Measurements from ENCODE around the gene FDX1. TPM values are rescaled to one million over a fixed set of nuclear protein-coding genes. Genes with fewer than 3 reads are reported as not detected.

The FDX1 gene
- total RNA-seq, 1 experiment from 2014 or later, result 14.5 TPM

GRCh38 chr11:110468121-110468520, 38.4 kb downstream of the FDX1 start:
- CTCF ChIA-PET, result interaction anchor here (0.7 to 1.6 kb wide), 3 partner anchors 10 to 793 kb away, joined by 3 to 4 read pairs (median 4); no protein-coding TSS in a partner anchor
- POLR2A ChIA-PET, result no interaction called here
- no peak overlapping the region for H2AFZ ChIP-seq (ENCODE audit: low read depth, low read length, poor library complexity, severe bottlenecking)
- no peak for ATAC-seq
- no TSS peak for BruUV-seq (replicated peaks)
- H3K79me2 ChIP-seq (ENCODE audit: insufficient read depth, low read length), result no peaks in the 10 kb centered on the region
- no peak for TF ChIP-seq SRF (IDR thresholded peaks at IDR 0.05; ENCODE audit: low read depth)
- no peak for TF ChIP-seq SP1 (IDR thresholded peaks at IDR 0.05; ENCODE audit: low read depth)
- no peak for TF ChIP-seq ZFX (IDR thresholded peaks at IDR 0.05)
- no peak for TF ChIP-seq ATF3 (IDR thresholded peaks at IDR 0.05)
- no peak for TF ChIP-seq FOSL1 (IDR thresholded peaks at IDR 0.05; ENCODE audit: low read depth)
- no peak overlapping the region for H3K27ac ChIP-seq (ENCODE audit: low read depth, low read length)
- H3K4me1 ChIP-seq (ENCODE audit: control insufficient read depth in 1 of 2, insufficient read depth in 2 of 2, low read length in 2 of 2), result peaks cover 3 to 15% of the 10 kb centered on the region in 2 experiments; a peak in 3 of 4 replicates
- intact Hi-C loops (cut with micrococcal nuclease), result no loop called here
- H3K9me3 ChIP-seq (ENCODE audit: control insufficient read depth in 1 of 2, insufficient read depth in 1 of 2, low read depth in 1 of 2, low read length in 2 of 2), result no peaks in the 10 kb centered on the region
- H3K9ac ChIP-seq (ENCODE audit: low read length), result no peak overlapping the region
- no peaks in the 10 kb centered on the region for H3K9me2 ChIP-seq (ENCODE audit: insufficient read depth)
- no peak overlapping the region for H3K4me3 ChIP-seq (replicated peaks in 1 of 2; ENCODE audit: low read depth in 1 of 2, low read length in 2 of 2)
- H3K27me3 ChIP-seq (ENCODE audit: insufficient read depth, low read length), result no peaks in the 10 kb centered on the region
- no peaks in the 10 kb centered on the region for H3K36me3 ChIP-seq (ENCODE audit: control insufficient read depth in 1 of 2, insufficient read depth in 2 of 2, low read length in 2 of 2)
- no peak overlapping the region for H3K4me2 ChIP-seq (ENCODE audit: low read length)
- RAD21 ChIA-PET (ENCODE audit: low non-redundant PET in 1 of 2, low total read pairs in 2 of 2, uncharacterized antibody in 2 of 2, unreplicated experiment in 2 of 2), result no interaction called here
- DNase-seq (ENCODE audit: low read depth, low spot score), result no peak
- H4K20me1 ChIP-seq (ENCODE audit: insufficient read depth), result no peaks in the 10 kb centered on the region

GRCh38 chr11:110469127-110469526, 39.4 kb downstream of the FDX1 start:
- RAD21 ChIA-PET (ENCODE audit: low non-redundant PET in 1 of 2, low total read pairs in 2 of 2, uncharacterized antibody in 2 of 2, unreplicated experiment in 2 of 2), result no interaction called here
- no peaks in the 10 kb centered on the region for H3K36me3 ChIP-seq (ENCODE audit: control insufficient read depth in 1 of 2, insufficient read depth in 2 of 2, low read length in 2 of 2)
- H3K79me2 ChIP-seq (ENCODE audit: insufficient read depth, low read length), result no peaks in the 10 kb centered on the region
- no peak for TF ChIP-seq ZBTB33 (IDR thresholded peaks at IDR 0.05; ENCODE audit: extremely low read depth, insufficient replicate concordance, low read length)
- TF ChIP-seq SP1 (IDR thresholded peaks at IDR 0.05; ENCODE audit: low read depth), result no peak
- TF ChIP-seq SIN3A (IDR thresholded peaks at IDR 0.05; ENCODE audit: low read depth), result no peak
- no peak for TF ChIP-seq EGR1 (IDR thresholded peaks at IDR 0.05; ENCODE audit: low read depth)
- TF ChIP-seq CBX3 (IDR thresholded peaks at IDR 0.05; ENCODE audit: low read depth), result no peak
- TF ChIP-seq ATF3 (IDR thresholded peaks at IDR 0.05), result no peak
- TF ChIP-seq FOSL1 (IDR thresholded peaks at IDR 0.05; ENCODE audit: low read depth), result no peak
- no peak overlapping the region for H3K27ac ChIP-seq (ENCODE audit: low read depth, low read length)
- BruUV-seq (replicated peaks), result no TSS peak
- no peaks in the 10 kb centered on the region for H3K9me3 ChIP-seq (ENCODE audit: control insufficient read depth in 1 of 2, insufficient read depth in 1 of 2, low read depth in 1 of 2, low read length in 2 of 2)
- no peak overlapping the region for H3K4me2 ChIP-seq (ENCODE audit: low read length)
- H2AFZ ChIP-seq (ENCODE audit: low read depth, low read length, poor library complexity, severe bottlenecking), result no peak overlapping the region
- intact Hi-C loops (cut with micrococcal nuclease), result no loop called here
- no peaks in the 10 kb centered on the region for H4K20me1 ChIP-seq (ENCODE audit: insufficient read depth)
- DNase-seq (ENCODE audit: low read depth, low spot score) (no peak), ATAC-seq (no peak)
- CTCF ChIA-PET, result interaction anchor here (1.3 kb wide), 1 partner anchor 9 kb away, joined by 4 read pairs; no protein-coding TSS in a partner anchor
- no peak overlapping the region for H3K9ac ChIP-seq (ENCODE audit: low read length)
- peaks cover 4 to 17% of the 10 kb centered on the region in 2 experiments; a peak in 3 of 4 replicates for H3K4me1 ChIP-seq (ENCODE audit: control insufficient read depth in 1 of 2, insufficient read depth in 2 of 2, low read length in 2 of 2)
- POLR2A ChIA-PET, result no interaction called here
- H3K27me3 ChIP-seq (ENCODE audit: insufficient read depth, low read length), result no peaks in the 10 kb centered on the region
- no peaks in the 10 kb centered on the region for H3K9me2 ChIP-seq (ENCODE audit: insufficient read depth)
- no peak overlapping the region for H3K4me3 ChIP-seq (replicated peaks in 1 of 2; ENCODE audit: low read depth in 1 of 2, low read length in 2 of 2)

Data from HCT116 (cell line).